Measurements from ENCODE around the gene OR4D10. TPM values are rescaled to one million over a fixed set of nuclear protein-coding genes. Genes with fewer than 3 reads are reported as not detected.

Gene OR4D10
- total RNA-seq, 1 experiment from 2014 or later, result not detected

DNA sequence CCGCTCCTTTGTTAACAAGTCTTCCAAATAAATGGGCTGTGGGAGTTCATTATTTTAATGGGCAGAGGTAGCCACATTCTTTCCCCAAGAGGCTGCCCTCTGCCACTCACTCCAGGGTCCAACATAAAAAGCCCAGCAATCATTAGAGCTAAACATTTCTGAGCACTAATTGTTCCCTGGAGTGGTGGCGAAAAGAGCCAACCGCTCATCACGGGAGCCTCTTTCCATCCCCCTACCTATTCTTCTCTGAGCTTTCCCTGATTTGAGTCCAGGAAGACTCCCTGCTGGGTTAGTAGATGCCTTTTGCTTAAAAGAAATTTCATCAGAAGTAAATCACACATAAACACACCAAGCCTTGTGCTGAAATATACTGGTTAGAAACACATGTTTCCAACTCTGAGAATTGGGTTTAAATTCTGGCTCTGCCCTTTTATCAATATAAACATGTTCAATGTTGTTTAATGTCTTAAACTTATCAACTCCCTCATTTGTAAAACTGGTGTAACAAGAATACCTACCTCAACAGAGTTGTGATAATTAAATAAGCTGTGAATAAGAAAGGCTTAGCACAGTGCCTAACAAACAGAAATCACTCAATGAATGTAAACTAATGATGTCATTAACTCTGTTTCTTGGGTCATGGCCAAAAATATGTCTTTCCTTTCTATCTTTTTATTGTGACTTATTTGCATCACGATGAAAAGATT is 46.6 kb upstream of the OR4D10 start, which contains the start of gene OR5A2:
Gene OR5A2 (minus strand): TSS at position 53 of the 707 bp plus-strand sequence. CDS start 3,460 bp downstream, outside the sequence.
- no peak within 1 kb of the TSS for H3K27ac ChIP-seq
- no peak within 1 kb of the TSS for H3K4me2 ChIP-seq
- H3K36me3 ChIP-seq (ENCODE audit: low read depth), result no peaks in the 10 kb centered on the region
- no peak for DNase-seq
- H4K20me1 ChIP-seq (ENCODE audit: insufficient read depth), result no peaks in the 10 kb centered on the region
- H3K27me3 ChIP-seq (ENCODE audit: insufficient read depth, low read depth), result no peaks in the 10 kb centered on the region
- H3K4me3 ChIP-seq, result no peak within 1 kb of the TSS
- H3F3A ChIP-seq (ENCODE audit: insufficient read depth, low read depth), result no peaks in the 10 kb centered on the region
- intact Hi-C loops (cut with micrococcal nuclease; ENCODE audit: unreplicated experiment), result no loop called here
- H3K4me1 ChIP-seq (replicated peaks; ENCODE audit: insufficient read depth), result no peaks in the 10 kb centered on the region
- H3K79me2 ChIP-seq (ENCODE audit: low read depth), result no peaks in the 10 kb centered on the region
- TF ChIP-seq EZH2 (IDR thresholded peaks at IDR 0.05; ENCODE audit: low read depth) (no peak), CTCF (conservative IDR thresholded peaks at IDR 0.05) (no peak)
- no peak within 1 kb of the TSS for H2AFZ ChIP-seq
- ChIA-PET CTCF (no interaction called here), POLR2A (ENCODE audit: unreplicated experiment) (no interaction called here)
- BruUV-seq (replicated peaks), result no TSS peak
- H3K9me3 ChIP-seq (ENCODE audit: insufficient read depth, low read depth), result no peaks in the 10 kb centered on the region; the same call in 1 of the 2 replicates
- H3K9me2 ChIP-seq (ENCODE audit: insufficient read depth), result no peaks in the 10 kb centered on the region; the same call in 1 of the 2 replicates

- no peak for DNase-seq
- Histone ChIP-seq H3K9me2 (ENCODE audit: insufficient read depth) (no peaks in the 10 kb centered on the region), H3K4me1 (replicated peaks; ENCODE audit: insufficient read depth) (no peaks in the 10 kb centered on the region), H4K20me1 (ENCODE audit: insufficient read depth) (no peaks in the 10 kb centered on the region), H3K27me3 (ENCODE audit: insufficient read depth, low read depth) (no peaks in the 10 kb centered on the region), H3K79me2 (ENCODE audit: low read depth) (no peaks in the 10 kb centered on the region), H3K4me2 (no peak overlapping the region), H3K9me3 (ENCODE audit: insufficient read depth, low read depth) (no peaks in the 10 kb centered on the region; the same call in 1 of the 2 replicates), H3K27ac (no peak overlapping the region), H3F3A (ENCODE audit: insufficient read depth, low read depth) (no peaks in the 10 kb centered on the region), H2AFZ (no peak overlapping the region), H3K4me3 (no peak overlapping the region), H3K36me3 (ENCODE audit: low read depth) (no peaks in the 10 kb centered on the region)
- intact Hi-C loops (cut with micrococcal nuclease; ENCODE audit: unreplicated experiment), result no loop called here
- CTCF ChIA-PET, result no interaction called here
- TF ChIP-seq CTCF (conservative IDR thresholded peaks at IDR 0.05) (no peak), EZH2 (IDR thresholded peaks at IDR 0.05; ENCODE audit: low read depth) (no peak)
- POLR2A ChIA-PET (ENCODE audit: unreplicated experiment), result no interaction called here
- BruUV-seq (replicated peaks), result no TSS peak
Observed at GRCh38 chr11:59427068-59427382, 46.1 kb upstream of the OR4D10 start.

- peak; percentile 94 for TF ChIP-seq CTCF (conservative IDR thresholded peaks at IDR 0.05)
- TF ChIP-seq EZH2 (IDR thresholded peaks at IDR 0.05; ENCODE audit: low read depth), result no peak
- no peaks in the 10 kb centered on the region for H4K20me1 ChIP-seq (ENCODE audit: insufficient read depth)
- no peaks in the 10 kb centered on the region for H3F3A ChIP-seq (ENCODE audit: insufficient read depth, low read depth)
- H3K4me1 ChIP-seq (replicated peaks; ENCODE audit: insufficient read depth), result no peaks in the 10 kb centered on the region
- H3K9me2 ChIP-seq (ENCODE audit: insufficient read depth), result no peaks in the 10 kb centered on the region
- CTCF ChIA-PET, result no interaction called here
- POLR2A ChIA-PET (ENCODE audit: unreplicated experiment), result no interaction called here
- H3K4me3 ChIP-seq, result no peak overlapping the region
- DNase-seq, result peak; percentile 11 to 62
- no peaks in the 10 kb centered on the region for H3K79me2 ChIP-seq (ENCODE audit: low read depth)
- no peaks in the 10 kb centered on the region for H3K27me3 ChIP-seq (ENCODE audit: insufficient read depth, low read depth)
- no TSS peak for BruUV-seq (replicated peaks)
- no peak overlapping the region for H3K27ac ChIP-seq
- H3K9me3 ChIP-seq (ENCODE audit: insufficient read depth, low read depth), result no peaks in the 10 kb centered on the region
- intact Hi-C loops (cut with micrococcal nuclease; ENCODE audit: unreplicated experiment), result loop anchor here (1.0 to 5.0 kb wide), 4 partner anchors 167 to 259 kb away; no protein-coding TSS in a partner anchor
- H2AFZ ChIP-seq, result no peak overlapping the region
- H3K4me2 ChIP-seq, result no peak overlapping the region
- H3K36me3 ChIP-seq (ENCODE audit: low read depth), result no peaks in the 10 kb centered on the region
Observed at GRCh38 chr11:59429924-59430516, 43.1 kb upstream of the OR4D10 start.

Measured in PC-9 (cell line).